Measurements from ENCODE around the gene LRP1B.

Gene LRP1B

GRCh38 chr2:140355511-140356090 is 1775.2 kb downstream of the LRP1B start:
- ChIA-PET POLR2A (no interaction called here), CTCF (interaction anchor here (1.1 kb wide), 1 partner anchor 12 kb away, joined by 3 read pairs; no protein-coding TSS in a partner anchor)
- TF ChIP-seq CTCF (IDR thresholded peaks at IDR 0.05; ENCODE audit: control extremely low read depth, extremely low read depth, low read depth, missing control alignments) = no peak
- DNase-seq (ENCODE audit: extremely low spot score) = no peak

GRCh38 chr2:140354544-140354943 is 1776.3 kb downstream of the LRP1B start:
- no peak for DNase-seq (ENCODE audit: extremely low spot score)
- ChIA-PET CTCF (no interaction called here), POLR2A (no interaction called here)
- no peak for TF ChIP-seq CTCF (IDR thresholded peaks at IDR 0.05; ENCODE audit: control extremely low read depth, extremely low read depth, low read depth, missing control alignments)

DNA sequence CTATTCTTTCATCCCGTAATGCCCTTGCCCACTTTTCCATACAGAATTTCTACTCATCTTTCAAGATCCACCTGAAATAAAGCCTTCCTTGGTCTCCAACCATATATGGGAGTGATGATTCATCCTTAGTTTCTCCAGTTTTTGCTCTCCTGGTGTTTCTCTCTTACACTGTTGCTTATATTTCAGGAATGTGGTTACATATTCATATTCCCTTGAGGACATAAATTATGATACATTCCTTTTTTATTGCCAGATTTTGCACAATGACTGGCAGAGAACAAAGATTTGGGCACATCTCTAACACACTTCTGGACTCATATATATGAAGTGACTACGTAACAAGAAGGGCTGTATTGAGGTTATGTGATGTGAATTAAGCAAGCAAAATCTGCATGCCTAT is 1777.3 kb downstream of the LRP1B start:
- ChIA-PET POLR2A (no interaction called here), CTCF (interaction anchor here (1.1 kb wide), 1 partner anchor 14 kb away, joined by 3 read pairs; no protein-coding TSS in a partner anchor)
- DNase-seq (ENCODE audit: extremely low spot score) = no peak
- no peak for TF ChIP-seq CTCF (IDR thresholded peaks at IDR 0.05; ENCODE audit: control extremely low read depth, extremely low read depth, low read depth, missing control alignments)

DNA sequence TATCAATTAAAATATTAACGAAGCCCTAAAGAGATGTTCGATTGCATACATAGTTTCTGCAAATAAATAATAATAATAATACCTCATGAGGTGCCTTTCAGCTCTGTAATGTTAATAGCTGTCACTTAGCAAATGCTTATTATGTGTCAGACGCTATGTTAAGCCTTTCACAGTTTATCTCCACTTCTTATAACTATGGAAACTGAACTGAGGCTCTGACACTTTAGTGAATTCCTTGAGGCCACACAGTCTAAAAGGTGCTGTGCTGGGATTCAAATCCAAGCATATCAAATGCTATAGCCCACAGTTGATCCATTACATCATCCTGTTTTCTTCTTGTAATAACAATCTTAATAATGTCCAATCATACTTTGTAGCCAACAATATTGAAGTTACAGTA is 1779.1 kb downstream of the LRP1B start:
- POLR2A ChIA-PET = no interaction called here
- DNase-seq (ENCODE audit: extremely low spot score) = no peak
- CTCF ChIA-PET = no interaction called here
- TF ChIP-seq CTCF (IDR thresholded peaks at IDR 0.05; ENCODE audit: control extremely low read depth, extremely low read depth, low read depth, missing control alignments) = no peak

DNA sequence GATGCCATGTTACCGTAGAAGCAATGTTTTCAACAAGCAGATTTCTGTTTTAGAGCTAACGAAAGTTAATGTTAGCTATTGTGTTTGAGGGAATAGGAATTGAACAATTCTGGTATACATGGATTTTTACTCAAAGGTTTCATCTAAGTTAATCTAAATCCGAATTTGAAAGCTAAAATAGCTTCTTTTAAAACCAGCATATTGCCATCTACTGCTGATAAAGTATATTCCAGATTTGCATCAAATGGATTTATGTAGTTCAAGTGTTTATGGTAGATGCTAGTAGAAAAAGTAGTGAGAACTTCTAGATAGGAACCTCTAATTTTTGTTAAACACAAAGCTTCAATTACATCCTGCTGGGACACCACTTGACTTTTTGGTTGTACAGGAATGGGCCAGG is 1781.1 kb downstream of the LRP1B start:
- ChIA-PET CTCF (interaction anchor here (0.8 to 1.1 kb wide), 2 partner anchors 10 to 19 kb away, joined by 3 read pairs; no protein-coding TSS in a partner anchor), POLR2A (no interaction called here)
- no peak for TF ChIP-seq CTCF (IDR thresholded peaks at IDR 0.05; ENCODE audit: control extremely low read depth, extremely low read depth, low read depth, missing control alignments)
- DNase-seq (ENCODE audit: extremely low spot score) = no peak

DNA sequence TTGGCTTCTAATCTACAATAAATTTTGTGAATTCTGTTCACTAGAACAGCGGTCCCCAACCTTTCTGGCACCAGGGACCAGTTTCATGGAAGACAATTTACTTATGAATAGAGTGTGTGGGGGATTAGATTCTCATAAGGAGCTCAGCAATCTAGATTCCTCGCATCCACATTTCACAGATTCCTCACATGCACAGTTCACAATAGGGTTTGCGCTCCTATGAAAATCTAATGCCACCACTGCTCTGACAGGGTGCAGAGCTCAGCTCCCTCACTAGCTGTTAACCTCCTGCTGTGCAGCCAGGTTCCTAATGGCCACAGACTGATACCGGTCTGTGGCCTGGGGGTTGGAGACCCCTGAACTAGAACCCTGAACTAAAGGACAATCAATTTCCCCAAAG is 1782.0 kb downstream of the LRP1B start:
- ChIA-PET POLR2A (no interaction called here), CTCF (interaction anchor here (1.1 kb wide), 1 partner anchor 9 kb away, joined by 4 read pairs; no protein-coding TSS in a partner anchor)
- TF ChIP-seq CTCF (IDR thresholded peaks at IDR 0.05; ENCODE audit: control extremely low read depth, extremely low read depth, low read depth, missing control alignments) = no peak
- DNase-seq (ENCODE audit: extremely low spot score) = no peak

Measured in GM10248 (cell line).